NCI-H1105 (cell line): ENCODE results near the gene RHOT1.

Source experiments
- DNase-seq: peaks from one replicate; lab custom pipeline; 2025; lab: John Stamatoyannopoulos, UW

The RHOT1 gene

GRCh38 chr17:32269377-32269776, 127.1 kb downstream of the RHOT1 start:
- no peak for DNase-seq

DNA sequence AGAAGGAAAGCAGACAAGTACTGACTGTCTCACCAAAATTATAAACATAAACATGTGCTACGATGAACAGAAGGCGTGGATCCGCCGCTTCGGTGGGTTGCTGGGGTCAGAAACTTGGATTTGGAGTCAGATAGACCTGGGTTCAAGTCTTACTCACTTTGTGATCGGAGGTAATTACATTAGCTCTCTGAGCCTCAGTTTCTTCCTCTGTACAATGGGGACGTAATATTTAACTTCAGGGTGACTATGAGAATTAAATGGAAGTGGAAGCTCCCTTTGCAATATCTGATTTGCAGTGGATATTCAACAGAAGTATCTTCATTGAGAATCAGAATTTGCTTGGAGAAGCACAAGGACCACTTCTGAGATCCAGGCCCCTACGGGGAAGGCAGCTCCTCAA, 129.5 kb downstream of the RHOT1 start:
- no peak for DNase-seq

GRCh38 chr17:32274101-32274500, 131.8 kb downstream of the RHOT1 start:
- no peak for DNase-seq

GRCh38 chr17:32274643-32275042, 132.3 kb downstream of the RHOT1 start:
- no peak for DNase-seq
